K562 (cell line): ENCODE results near the gene LAMB1. TPM values are rescaled to one million over a fixed set of nuclear protein-coding genes. Genes with fewer than 3 reads are reported as not detected.

Source experiments
- BMI1 ChIP-seq: fragments of 150-350 bp; IDR thresholded peaks from 2 replicates; pipeline ENCODE4 v1.6.1; 2014; ENCODE audit warnings: low read length
- EWSR1 ChIP-seq: fragments of 450-650 bp; IDR thresholded peaks from 2 replicates; pipeline ENCODE4 v1.6.1; 2018; ENCODE audit warnings: borderline replicate concordance, mild to moderate bottlenecking, low read depth, moderate library complexity; ENCODE audit not compliant: partially characterized antibody
- GATAD2B ChIP-seq: fragments of 450-650 bp; IDR thresholded peaks from 2 replicates; pipeline ENCODE4 v1.6.1; 2017; ENCODE audit warnings: mild to moderate bottlenecking, borderline replicate concordance
- MCM3 ChIP-seq: fragments of 450-650 bp; IDR thresholded peaks from 2 replicates; pipeline ENCODE4 v1.6.1; 2016
- PURB ChIP-seq: sonication (generic); formaldehyde crosslinking; IDR thresholded peaks from 2 replicates; pipeline ENCODE4 v1.9.0; 2021; ENCODE audit warnings: low read depth, mild to moderate bottlenecking, missing genetic modification reagents
- RAD51 ChIP-seq: fragments of 450-650 bp; IDR thresholded peaks from 2 replicates; pipeline ENCODE4 v1.7.1; 2016; ENCODE audit warnings: low read depth, mild to moderate bottlenecking, borderline replicate concordance
- RUNX1 ChIP-seq: sonication (generic); IDR thresholded peaks from 2 replicates; pipeline ENCODE4 v1.6.1; 2016; ENCODE audit warnings: antibody characterized with exemption, low read depth
- SRF ChIP-seq, 2 experiments: fragments of 250-450, 450-650 bp in 1 of 2; sonication (Bioruptor Pico) in 1 of 2; sonication (generic) in 1 of 2; formaldehyde crosslinking; IDR thresholded peaks; 2 replicates each; pipeline versions ENCODE4 v1.5.0 to v1.5.1; 2020 to 2022; ENCODE audit warnings: mild to moderate bottlenecking in 1 of 2, missing genetic modification reagents in 1 of 2
- ZEB2 ChIP-seq: fragments of 450-650 bp; IDR thresholded peaks from 2 replicates; pipeline ENCODE4 v1.6.1; 2016
- ZNF239 ChIP-seq: fragments of 250-450 bp; sonication (Bioruptor Pico); IDR thresholded peaks from 2 replicates; pipeline ENCODE4 v1.4.0; 2020; ENCODE audit warnings: mild to moderate bottlenecking
- ZNF324 ChIP-seq: fragments of 250-450 bp; sonication (Bioruptor Pico); IDR thresholded peaks from 2 replicates; pipeline ENCODE4 v1.4.0; 2020; ENCODE audit warnings: mild to moderate bottlenecking
- ZNF384 ChIP-seq: IDR thresholded peaks from 2 replicates; pipeline ENCODE4 v1.6.1; 2012; ENCODE audit warnings: low read depth, low read length, improper control_type of control experiment
- ZNF436 ChIP-seq: fragments of 250-450, 450-650 bp; sonication (Bioruptor Pico); formaldehyde crosslinking; IDR thresholded peaks from 2 replicates; pipeline ENCODE4 v1.7.0; 2020; ENCODE audit warnings: mild to moderate bottlenecking
- ZNF507 ChIP-seq: conservative IDR thresholded peaks from 2 replicates; pipeline ENCODE4 v1.6.1; 2017; ENCODE audit warnings: missing genetic modification characterization, missing compliant biosample characterization
- ZNF830 ChIP-seq: fragments of 250-450 bp; sonication (Bioruptor Pico); IDR thresholded peaks from 2 replicates; pipeline ENCODE4 v1.5.0; 2021; ENCODE audit warnings: mild to moderate bottlenecking
- polyA plus RNA-seq, 8 experiments: library from polyadenylated mRNA; depleted of rRNA in 4 of 8; stranded (reverse) in 5 of 8; unstranded in 3 of 8; fragments of >200 nt; fragmentation: Nextera tagmentation in 2 of 8; fragmentation: Illumina TruSeq in 1 of 8; extraction: Ambion mirVana in 2 of 8; extraction: Trizol in 1 of 8; gene quantifications; 2 replicates each; pipeline versions ENCODE4 v1.2.1 to v1.2.3, GENCODE V29; 2011 to 2014; ENCODE audit warnings: inconsistent platforms in 1 of 8, missing spikeins in 1 of 8
- total RNA-seq, 7 experiments: library from RNA; depleted of rRNA in 6 of 7; stranded (reverse); fragments of >200 nt in 6 of 7; fragmentation: Illumina TruSeq in 2 of 7; extraction: Trizol in 2 of 7; gene quantifications; 2 replicates each; pipeline versions ENCODE4 v1.2.1 to v1.2.3, GENCODE V29; 2011 to 2021; ENCODE audit warnings: low replicate concordance in 1 of 7
- TF ChIP-seq, protein P1 (sequence below): sonication (generic); formaldehyde crosslinking; IDR thresholded peaks from 2 replicates; pipeline ENCODE4 v1.8.0; 2022; ENCODE audit warnings: mild to moderate bottlenecking, missing genetic modification reagents, borderline replicate concordance
- TF ChIP-seq, protein P2 (sequence below): sonication (generic); formaldehyde crosslinking; IDR thresholded peaks from 2 replicates; pipeline ENCODE4 v1.8.1; 2023; ENCODE audit warnings: mild to moderate bottlenecking, missing genetic modification reagents
- TF ChIP-seq, protein P3 (sequence below): sonication (generic); formaldehyde crosslinking; IDR thresholded peaks from 2 replicates; pipeline ENCODE4 v1.8.0; 2022; ENCODE audit warnings: mild to moderate bottlenecking, missing genetic modification reagents
- TF ChIP-seq, protein P4 (sequence below), 2 experiments: fragments of 250-450 bp in 1 of 2; fragments of 450-650 bp in 1 of 2; sonication (Bioruptor Pico) in 1 of 2; IDR thresholded peaks; 2 replicates each; pipeline versions ENCODE4 v1.6.1 to v1.8.0; 2016 to 2021; ENCODE audit warnings: mild to moderate bottlenecking in 2 of 2, moderate library complexity in 2 of 2, missing compliant biosample characterization in 1 of 2, missing genetic modification characterization in 1 of 2
- TF ChIP-seq, protein P5 (sequence below): fragments of 250-450 bp; sonication (Bioruptor Pico); IDR thresholded peaks from 2 replicates; pipeline ENCODE4 v1.6.1; 2021; ENCODE audit warnings: mild to moderate bottlenecking

Gene LAMB1
- total and polyA plus RNA-seq, 9 of the 15 experiments (the other 6 are each of a cell fraction or from before 2014, with no cell fraction given) = 6.0 to 17.7 (median 12.3) TPM

DNA sequence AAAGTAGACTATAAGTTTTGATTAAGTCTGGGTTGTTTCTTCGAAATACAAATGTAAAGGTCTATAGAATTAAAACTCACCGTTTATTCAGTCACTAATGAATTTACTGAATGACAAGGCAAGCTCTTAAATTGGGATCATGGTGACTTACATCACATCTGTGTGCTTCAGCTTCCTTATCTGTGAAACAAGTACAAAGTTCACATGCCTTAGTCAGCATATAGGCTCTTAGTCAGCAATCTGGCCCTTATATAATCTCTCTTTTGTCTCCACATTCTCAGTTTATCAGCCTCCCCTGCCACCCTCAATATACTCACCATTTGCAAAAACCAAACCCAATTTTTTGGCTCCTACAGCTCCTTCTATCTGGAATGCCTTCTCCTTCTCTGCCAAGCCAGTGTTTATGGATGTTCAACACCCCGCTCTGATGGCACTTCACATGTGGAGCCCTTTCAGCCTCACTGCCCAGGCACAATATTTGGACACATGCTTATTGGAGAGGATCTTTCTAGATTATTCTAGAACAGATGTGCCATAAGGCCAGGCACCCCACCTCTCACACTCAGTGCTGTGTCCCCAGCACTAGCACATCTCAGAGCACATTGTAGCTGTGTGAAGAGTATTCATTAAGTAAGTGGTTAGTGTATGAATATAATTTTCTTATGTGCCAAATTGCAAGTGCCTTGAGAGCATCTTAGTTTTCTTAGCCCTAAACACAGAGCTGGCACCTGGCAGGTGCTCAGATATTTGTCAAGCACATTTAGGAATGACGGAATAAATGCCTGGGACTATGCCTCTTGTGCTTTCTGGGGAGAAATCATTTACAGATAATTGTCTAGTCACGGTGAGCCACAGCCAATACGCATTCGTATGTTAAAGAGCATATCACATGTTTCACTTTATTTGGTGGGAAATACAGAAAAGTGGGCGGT, 9.8 kb upstream of the LAMB1 start (continued):
- TF ChIP-seq, protein P1, sequence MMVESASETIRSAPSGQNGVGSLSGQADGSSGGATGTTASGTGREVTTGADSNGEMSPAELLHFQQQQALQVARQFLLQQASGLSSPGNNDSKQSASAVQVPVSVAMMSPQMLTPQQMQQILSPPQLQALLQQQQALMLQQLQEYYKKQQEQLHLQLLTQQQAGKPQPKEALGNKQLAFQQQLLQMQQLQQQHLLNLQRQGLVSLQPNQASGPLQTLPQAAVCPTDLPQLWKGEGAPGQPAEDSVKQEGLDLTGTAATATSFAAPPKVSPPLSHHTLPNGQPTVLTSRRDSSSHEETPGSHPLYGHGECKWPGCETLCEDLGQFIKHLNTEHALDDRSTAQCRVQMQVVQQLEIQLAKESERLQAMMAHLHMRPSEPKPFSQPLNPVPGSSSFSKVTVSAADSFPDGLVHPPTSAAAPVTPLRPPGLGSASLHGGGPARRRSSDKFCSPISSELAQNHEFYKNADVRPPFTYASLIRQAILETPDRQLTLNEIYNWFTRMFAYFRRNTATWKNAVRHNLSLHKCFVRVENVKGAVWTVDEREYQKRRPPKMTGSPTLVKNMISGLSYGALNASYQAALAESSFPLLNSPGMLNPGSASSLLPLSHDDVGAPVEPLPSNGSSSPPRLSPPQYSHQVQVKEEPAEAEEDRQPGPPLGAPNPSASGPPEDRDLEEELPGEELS (CRISPR knock-in tag) = no peak
- TF ChIP-seq ZNF830 (CRISPR knock-in tag) (no peak), PURB (CRISPR knock-in tag) (no peak), ZNF324 (CRISPR knock-in tag) (no peak), BMI1 (no peak), ZEB2 (peak; percentile 86), ZNF384 (no peak), RAD51 (peak; percentile 46; the same call in 1 of the 2 replicates), RUNX1 (no peak), GATAD2B (peak; percentile 94), MCM3 (no peak), EWSR1 (no peak), ZNF436 (no peak), ZNF239 (CRISPR knock-in tag) (no peak), SRF (CRISPR knock-in tag; IDR thresholded peaks at IDR 0.05) (peak in 1 of 2 experiments; percentile 52; a peak in 1 of 4 replicates), ZNF507 (tag) (no peak)
- TF ChIP-seq, protein P2, sequence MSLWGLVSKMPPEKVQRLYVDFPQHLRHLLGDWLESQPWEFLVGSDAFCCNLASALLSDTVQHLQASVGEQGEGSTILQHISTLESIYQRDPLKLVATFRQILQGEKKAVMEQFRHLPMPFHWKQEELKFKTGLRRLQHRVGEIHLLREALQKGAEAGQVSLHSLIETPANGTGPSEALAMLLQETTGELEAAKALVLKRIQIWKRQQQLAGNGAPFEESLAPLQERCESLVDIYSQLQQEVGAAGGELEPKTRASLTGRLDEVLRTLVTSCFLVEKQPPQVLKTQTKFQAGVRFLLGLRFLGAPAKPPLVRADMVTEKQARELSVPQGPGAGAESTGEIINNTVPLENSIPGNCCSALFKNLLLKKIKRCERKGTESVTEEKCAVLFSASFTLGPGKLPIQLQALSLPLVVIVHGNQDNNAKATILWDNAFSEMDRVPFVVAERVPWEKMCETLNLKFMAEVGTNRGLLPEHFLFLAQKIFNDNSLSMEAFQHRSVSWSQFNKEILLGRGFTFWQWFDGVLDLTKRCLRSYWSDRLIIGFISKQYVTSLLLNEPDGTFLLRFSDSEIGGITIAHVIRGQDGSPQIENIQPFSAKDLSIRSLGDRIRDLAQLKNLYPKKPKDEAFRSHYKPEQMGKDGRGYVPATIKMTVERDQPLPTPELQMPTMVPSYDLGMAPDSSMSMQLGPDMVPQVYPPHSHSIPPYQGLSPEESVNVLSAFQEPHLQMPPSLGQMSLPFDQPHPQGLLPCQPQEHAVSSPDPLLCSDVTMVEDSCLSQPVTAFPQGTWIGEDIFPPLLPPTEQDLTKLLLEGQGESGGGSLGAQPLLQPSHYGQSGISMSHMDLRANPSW (CRISPR knock-in tag) = peak; percentile 41; the same call in 1 of the 2 replicates
- TF ChIP-seq, protein P3, sequence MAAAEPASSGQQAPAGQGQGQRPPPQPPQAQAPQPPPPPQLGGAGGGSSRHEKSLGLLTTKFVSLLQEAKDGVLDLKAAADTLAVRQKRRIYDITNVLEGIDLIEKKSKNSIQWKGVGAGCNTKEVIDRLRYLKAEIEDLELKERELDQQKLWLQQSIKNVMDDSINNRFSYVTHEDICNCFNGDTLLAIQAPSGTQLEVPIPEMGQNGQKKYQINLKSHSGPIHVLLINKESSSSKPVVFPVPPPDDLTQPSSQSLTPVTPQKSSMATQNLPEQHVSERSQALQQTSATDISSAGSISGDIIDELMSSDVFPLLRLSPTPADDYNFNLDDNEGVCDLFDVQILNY (CRISPR knock-in tag) = no peak
- TF ChIP-seq, protein P4, sequence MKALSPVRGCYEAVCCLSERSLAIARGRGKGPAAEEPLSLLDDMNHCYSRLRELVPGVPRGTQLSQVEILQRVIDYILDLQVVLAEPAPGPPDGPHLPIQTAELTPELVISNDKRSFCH (CRISPR knock-in tag; IDR thresholded peaks at IDR 0.05) = no peak
- TF ChIP-seq, protein P4 (tag; IDR thresholded peaks at IDR 0.05) = 0 out of 2 replicates have a peak, but pooled peaks have one; percentile 34
- TF ChIP-seq, protein P5, sequence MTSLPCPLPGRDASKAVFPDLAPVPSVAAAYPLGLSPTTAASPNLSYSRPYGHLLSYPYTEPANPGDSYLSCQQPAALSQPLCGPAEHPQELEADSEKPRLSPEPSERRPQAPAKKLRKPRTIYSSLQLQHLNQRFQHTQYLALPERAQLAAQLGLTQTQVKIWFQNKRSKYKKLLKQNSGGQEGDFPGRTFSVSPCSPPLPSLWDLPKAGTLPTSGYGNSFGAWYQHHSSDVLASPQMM (CRISPR knock-in tag) = no peak
